HepG2 (cell line): Measurements from ENCODE around the gene NFATC4. TPM values are rescaled to one million over a fixed set of nuclear protein-coding genes. Genes with fewer than 3 reads are reported as not detected.
A peak's percentile ranks its signal among the peaks of the same experiment; 100 is the strongest.

Experiments used
- FIP1L1 ChIP-seq: fragments of 200-400 bp; formaldehyde crosslinking; IDR thresholded peaks from 2 replicates; pipeline ENCODE4 v1.6.1; 2018; ENCODE audit warnings: low read depth, mild to moderate bottlenecking, low read length, moderate library complexity, borderline replicate concordance; ENCODE audit not compliant: insufficient read depth
- FOXK2 ChIP-seq: fragments of 450-650 bp; IDR thresholded peaks from 2 replicates; pipeline ENCODE4 v1.6.1; 2016
- LCORL ChIP-seq, 2 experiments: fragments of 450-650 bp in 1 of 2; sonication (generic) in 1 of 2; formaldehyde crosslinking in 1 of 2; IDR thresholded peaks; 2 replicates each; pipeline versions ENCODE4 v1.5.0 to v1.6.1; 2017 to 2020; ENCODE audit warnings: antibody characterized with exemption in 1 of 2, missing genetic modification reagents in 1 of 2
- MXD4 ChIP-seq: IDR thresholded peaks from 2 replicates; pipeline ENCODE4 v1.6.1; 2016; ENCODE audit warnings: mild to moderate bottlenecking, missing biosample characterization, missing genetic modification reagents
- NBN ChIP-seq: fragments of 450-650 bp; conservative IDR thresholded peaks from 2 replicates; pipeline ENCODE4 v1.6.1; 2017
- NCOA5 ChIP-seq: sonication (generic); formaldehyde crosslinking; IDR thresholded peaks from 2 replicates; pipeline ENCODE4 v1.4.0; 2020; ENCODE audit warnings: missing genetic modification reagents
- NR2F6 ChIP-seq, 2 experiments: IDR thresholded peaks; 2 replicates each; pipeline ENCODE4 v1.6.1; 2016; ENCODE audit warnings: antibody characterized with exemption in 1 of 2, mild to moderate bottlenecking in 1 of 2
- NR3C1 ChIP-seq: sonication (generic); formaldehyde crosslinking; IDR thresholded peaks from 2 replicates; pipeline ENCODE4 v1.4.0; 2020; ENCODE audit warnings: missing genetic modification reagents
- PHB2 ChIP-seq: fragments of 450-650 bp; IDR thresholded peaks from 2 replicates; pipeline ENCODE4 v1.6.1; 2018; ENCODE audit not compliant: partially characterized antibody
- POGZ ChIP-seq: sonication (generic); formaldehyde crosslinking; IDR thresholded peaks from 2 replicates; pipeline ENCODE4 v1.4.0; 2020; ENCODE audit warnings: mild to moderate bottlenecking, missing genetic modification reagents
- POLR2AphosphoS2 ChIP-seq: IDR thresholded peaks from 2 replicates; pipeline ENCODE4 v1.6.1; 2011; ENCODE audit warnings: low read depth, low read length, improper control_type of control experiment
- SYNCRIP ChIP-seq: fragments of 200-400 bp; formaldehyde crosslinking; IDR thresholded peaks from 2 replicates; pipeline ENCODE4 v1.6.1; 2018; ENCODE audit warnings: mild to moderate bottlenecking, low read depth, low read length; ENCODE audit not compliant: insufficient read depth
- TBL1XR1 ChIP-seq: fragments of 150-350 bp; IDR thresholded peaks from 2 replicates; pipeline ENCODE4 v1.6.1; 2014; ENCODE audit warnings: borderline replicate concordance, low read length; ENCODE audit not compliant: partially characterized antibody
- TCF7 ChIP-seq: sonication (generic); IDR thresholded peaks from 2 replicates; pipeline ENCODE4 v1.6.1; 2016; ENCODE audit warnings: antibody characterized with exemption, low read depth
- ZFP1 ChIP-seq: IDR thresholded peaks from 2 replicates; pipeline ENCODE4 v1.6.1; 2016
- ZFX ChIP-seq: sonication (generic); formaldehyde crosslinking; IDR thresholded peaks from 2 replicates; pipeline ENCODE4 v1.4.0; 2020; ENCODE audit warnings: mild to moderate bottlenecking, low read depth, missing genetic modification reagents, moderate library complexity
- ZNF24 ChIP-seq: fragments of 450-650 bp; IDR thresholded peaks from 2 replicates; pipeline ENCODE4 v1.6.1; 2017; ENCODE audit warnings: antibody characterized with exemption, mild to moderate bottlenecking
- ZNF557 ChIP-seq: sonication (generic); formaldehyde crosslinking; IDR thresholded peaks from 2 replicates; pipeline ENCODE4 v1.4.0; 2020; ENCODE audit warnings: missing genetic modification reagents
- ZNF558 ChIP-seq: sonication (generic); formaldehyde crosslinking; IDR thresholded peaks from 2 replicates; pipeline ENCODE4 v1.9.0; 2022; ENCODE audit warnings: mild to moderate bottlenecking, missing genetic modification reagents, borderline replicate concordance
- ZNF652 ChIP-seq: IDR thresholded peaks from 2 replicates; pipeline ENCODE4 v1.6.1; 2016; ENCODE audit warnings: low read depth, borderline replicate concordance
- polyA plus RNA-seq, 8 experiments: library from polyadenylated mRNA; depleted of rRNA in 3 of 8; stranded (reverse) in 7 of 8; unstranded in 1 of 8; fragments of >200 nt; fragmentation: Illumina TruSeq in 4 of 8; extraction: Trizol in 4 of 8; gene quantifications; 2 replicates each; pipeline versions ENCODE4 v1.2.1 to v1.2.3, GENCODE V29; 2011 to 2016; ENCODE audit warnings: low read depth in 4 of 8, missing spikeins in 1 of 8, mixed read lengths in 1 of 8; ENCODE audit not compliant: insufficient read depth in 1 of 8
- total RNA-seq, 5 experiments: library from RNA; depleted of rRNA; stranded (reverse); fragments of >200 nt; fragmentation: Illumina TruSeq; extraction: Trizol; gene quantifications; 2 replicates each; pipeline ENCODE4 v1.2.3, GENCODE V29; 2016; ENCODE audit warnings: low read depth in 1 of 5
- TF ChIP-seq, protein P1 (sequence below): sonication (generic); formaldehyde crosslinking; IDR thresholded peaks from 2 replicates; pipeline ENCODE4 v1.8.0; 2022; ENCODE audit warnings: low read depth, missing genetic modification reagents
- TF ChIP-seq, protein P2 (sequence below): sonication (generic); formaldehyde crosslinking; IDR thresholded peaks from 2 replicates; pipeline ENCODE4 v1.5.1; 2020; ENCODE audit warnings: missing genetic modification reagents, mild to moderate bottlenecking, borderline replicate concordance
- TF ChIP-seq, protein P3 (sequence below): sonication (generic); formaldehyde crosslinking; IDR thresholded peaks from 2 replicates; pipeline ENCODE4 v1.4.0; 2020; ENCODE audit warnings: mild to moderate bottlenecking, missing genetic modification reagents
- TF ChIP-seq, protein P4 (sequence below), 2 experiments: sonication (generic) in 1 of 2; formaldehyde crosslinking in 1 of 2; IDR thresholded peaks; 2 replicates each; pipeline versions ENCODE4 v1.5.1 to v1.6.1; 2011 to 2020; ENCODE audit warnings: borderline replicate concordance in 1 of 2, low read depth in 1 of 2, low read length in 1 of 2, mild to moderate bottlenecking in 1 of 2, missing genetic modification reagents in 1 of 2, moderate library complexity in 1 of 2

Gene NFATC4
- total and polyA plus RNA-seq, 2 of the 13 experiments (the other 11 are each of a cell fraction or from before 2014, with no cell fraction given), result 0.04 to 0.15 TPM

DNA sequence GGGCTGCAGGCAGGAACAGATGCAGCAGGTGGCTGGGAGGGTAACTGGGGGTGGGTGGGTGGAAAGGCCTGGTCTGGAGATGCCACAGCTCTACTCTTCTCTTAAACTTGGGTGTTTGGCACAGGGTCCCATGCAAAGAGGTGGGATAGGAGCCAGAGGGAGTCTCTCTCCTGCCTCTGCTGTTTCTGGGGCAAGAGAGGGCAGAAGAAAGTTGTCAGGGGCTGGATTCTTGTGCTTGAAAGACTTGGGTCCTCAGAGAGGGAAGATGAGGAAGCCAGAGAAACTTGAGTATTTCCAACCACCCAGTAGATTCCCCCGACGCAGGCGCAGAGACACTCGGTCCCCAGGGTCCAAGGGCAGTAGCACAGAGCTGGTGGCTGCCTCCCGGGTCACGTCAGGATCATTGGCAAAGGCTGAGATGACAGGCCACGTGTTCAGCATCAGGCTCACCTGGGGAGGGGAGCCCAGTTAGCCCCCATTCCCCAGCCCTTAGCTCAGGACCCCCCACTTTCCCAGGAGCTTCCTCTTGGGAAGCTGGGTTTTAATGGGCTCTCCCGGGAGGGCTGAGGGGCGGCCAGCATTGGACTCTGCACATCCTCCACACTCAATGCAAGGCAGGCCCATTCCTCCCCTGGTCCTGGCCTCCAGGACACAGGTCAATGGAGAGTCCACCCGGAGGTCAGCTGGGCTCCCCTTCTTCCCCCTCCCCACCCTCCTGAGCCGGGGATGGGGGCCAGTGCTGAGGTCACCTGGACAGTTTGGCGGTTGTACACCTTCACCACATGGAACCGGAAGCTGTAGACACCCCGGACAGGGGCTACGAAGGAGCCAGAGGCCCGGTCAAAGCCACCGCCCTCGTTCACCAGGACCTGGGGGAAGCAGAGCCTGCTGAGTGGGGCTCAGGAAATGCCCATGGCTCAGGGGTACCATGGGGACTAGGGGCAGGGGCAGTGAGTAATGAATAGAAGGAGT is 59.8 kb downstream of the NFATC4 start (continued):
- TF ChIP-seq, protein P1, sequence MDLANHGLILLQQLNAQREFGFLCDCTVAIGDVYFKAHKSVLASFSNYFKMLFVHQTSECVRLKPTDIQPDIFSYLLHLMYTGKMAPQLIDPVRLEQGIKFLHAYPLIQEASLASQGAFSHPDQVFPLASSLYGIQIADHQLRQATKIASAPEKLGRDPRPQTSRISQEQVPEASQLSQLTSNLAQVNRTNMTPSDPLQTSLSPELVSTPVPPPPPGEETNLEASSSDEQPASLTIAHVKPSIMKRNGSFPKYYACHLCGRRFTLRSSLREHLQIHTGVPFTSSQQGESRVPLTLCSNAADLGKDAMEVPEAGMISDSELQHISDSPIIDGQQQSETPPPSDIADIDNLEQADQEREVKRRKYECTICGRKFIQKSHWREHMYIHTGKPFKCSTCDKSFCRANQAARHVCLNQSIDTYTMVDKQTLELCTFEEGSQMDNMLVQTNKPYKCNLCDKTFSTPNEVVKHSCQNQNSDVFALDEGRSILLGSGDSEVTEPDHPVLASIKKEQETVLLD (CRISPR knock-in tag), result no peak
- no peak for TF ChIP-seq ZNF557 (CRISPR knock-in tag)
- no peak for TF ChIP-seq PHB2
- 0 out of 2 replicates have a peak, but pooled peaks have one; percentile 13 for TF ChIP-seq POGZ (CRISPR knock-in tag)
- TF ChIP-seq ZFP1 (CRISPR knock-in tag), result no peak
- TF ChIP-seq FIP1L1, result no peak
- peak; percentile 91 for TF ChIP-seq MXD4
- no peak for TF ChIP-seq ZNF558
- no peak for TF ChIP-seq NBN
- TF ChIP-seq SYNCRIP, result no peak
- TF ChIP-seq LCORL (IDR thresholded peaks at IDR 0.05), result no peak
- no peak for TF ChIP-seq LCORL (CRISPR knock-in tag; IDR thresholded peaks at IDR 0.05)
- no peak for TF ChIP-seq ZNF652 (CRISPR knock-in tag)
- TF ChIP-seq, protein P2, sequence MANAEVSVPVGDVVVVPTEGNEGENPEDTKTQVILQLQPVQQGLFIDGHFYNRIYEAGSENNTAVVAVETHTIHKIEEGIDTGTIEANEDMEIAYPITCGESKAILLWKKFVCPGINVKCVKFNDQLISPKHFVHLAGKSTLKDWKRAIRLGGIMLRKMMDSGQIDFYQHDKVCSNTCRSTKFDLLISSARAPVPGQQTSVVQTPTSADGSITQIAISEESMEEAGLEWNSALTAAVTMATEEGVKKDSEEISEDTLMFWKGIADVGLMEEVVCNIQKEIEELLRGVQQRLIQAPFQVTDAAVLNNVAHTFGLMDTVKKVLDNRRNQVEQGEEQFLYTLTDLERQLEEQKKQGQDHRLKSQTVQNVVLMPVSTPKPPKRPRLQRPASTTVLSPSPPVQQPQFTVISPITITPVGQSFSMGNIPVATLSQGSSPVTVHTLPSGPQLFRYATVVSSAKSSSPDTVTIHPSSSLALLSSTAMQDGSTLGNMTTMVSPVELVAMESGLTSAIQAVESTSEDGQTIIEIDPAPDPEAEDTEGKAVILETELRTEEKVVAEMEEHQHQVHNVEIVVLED (CRISPR knock-in tag), result no peak; the same call in 1 of the 2 replicates
- TF ChIP-seq, protein P3, sequence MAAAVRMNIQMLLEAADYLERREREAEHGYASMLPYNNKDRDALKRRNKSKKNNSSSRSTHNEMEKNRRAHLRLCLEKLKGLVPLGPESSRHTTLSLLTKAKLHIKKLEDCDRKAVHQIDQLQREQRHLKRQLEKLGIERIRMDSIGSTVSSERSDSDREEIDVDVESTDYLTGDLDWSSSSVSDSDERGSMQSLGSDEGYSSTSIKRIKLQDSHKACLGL (CRISPR knock-in tag), result peak; percentile 19; the same call in 1 of the 2 replicates
- TF ChIP-seq, protein P4, sequence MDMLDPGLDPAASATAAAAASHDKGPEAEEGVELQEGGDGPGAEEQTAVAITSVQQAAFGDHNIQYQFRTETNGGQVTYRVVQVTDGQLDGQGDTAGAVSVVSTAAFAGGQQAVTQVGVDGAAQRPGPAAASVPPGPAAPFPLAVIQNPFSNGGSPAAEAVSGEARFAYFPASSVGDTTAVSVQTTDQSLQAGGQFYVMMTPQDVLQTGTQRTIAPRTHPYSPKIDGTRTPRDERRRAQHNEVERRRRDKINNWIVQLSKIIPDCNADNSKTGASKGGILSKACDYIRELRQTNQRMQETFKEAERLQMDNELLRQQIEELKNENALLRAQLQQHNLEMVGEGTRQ (IDR thresholded peaks at IDR 0.05; ENCODE audit: low read depth, low read length), result no peak
- TF ChIP-seq, protein P4 (CRISPR knock-in tag; IDR thresholded peaks at IDR 0.05; ENCODE audit: borderline replicate concordance), result no peak; the same call in 1 of the 2 replicates
- no peak for TF ChIP-seq TCF7
- TF ChIP-seq TBL1XR1, result no peak
- no peak for TF ChIP-seq ZNF24
- TF ChIP-seq ZFX, result peak; percentile 59; the same call in 1 of the 2 replicates
- TF ChIP-seq FOXK2, result no peak
- TF ChIP-seq NR2F6 (IDR thresholded peaks at IDR 0.05), result no peak
- TF ChIP-seq NR2F6 (CRISPR knock-in tag; IDR thresholded peaks at IDR 0.05), result peak; percentile 32
- no peak for TF ChIP-seq NCOA5 (CRISPR knock-in tag)
- TF ChIP-seq POLR2AphosphoS2, result no peak
- TF ChIP-seq NR3C1, result no peak
